GM20431 (cell line): ENCODE data around the gene NEU1.
"Not testable (repeated sequence)": the region's sequence is repeated elsewhere in the genome, so short reads cannot be mapped to it uniquely, and the experiment has no call there.

ENCODE experiments used
- in situ Hi-C: fragments of 300-500 bp; cut with MseI, MboI; formaldehyde crosslinking; loops from one replicate; pipeline ENCODE4 v1.15.0; 2020; ENCODE audit warnings: low sequenced_read_pairs; ENCODE audit not compliant: unreplicated experiment

Gene NEU1

DNA sequence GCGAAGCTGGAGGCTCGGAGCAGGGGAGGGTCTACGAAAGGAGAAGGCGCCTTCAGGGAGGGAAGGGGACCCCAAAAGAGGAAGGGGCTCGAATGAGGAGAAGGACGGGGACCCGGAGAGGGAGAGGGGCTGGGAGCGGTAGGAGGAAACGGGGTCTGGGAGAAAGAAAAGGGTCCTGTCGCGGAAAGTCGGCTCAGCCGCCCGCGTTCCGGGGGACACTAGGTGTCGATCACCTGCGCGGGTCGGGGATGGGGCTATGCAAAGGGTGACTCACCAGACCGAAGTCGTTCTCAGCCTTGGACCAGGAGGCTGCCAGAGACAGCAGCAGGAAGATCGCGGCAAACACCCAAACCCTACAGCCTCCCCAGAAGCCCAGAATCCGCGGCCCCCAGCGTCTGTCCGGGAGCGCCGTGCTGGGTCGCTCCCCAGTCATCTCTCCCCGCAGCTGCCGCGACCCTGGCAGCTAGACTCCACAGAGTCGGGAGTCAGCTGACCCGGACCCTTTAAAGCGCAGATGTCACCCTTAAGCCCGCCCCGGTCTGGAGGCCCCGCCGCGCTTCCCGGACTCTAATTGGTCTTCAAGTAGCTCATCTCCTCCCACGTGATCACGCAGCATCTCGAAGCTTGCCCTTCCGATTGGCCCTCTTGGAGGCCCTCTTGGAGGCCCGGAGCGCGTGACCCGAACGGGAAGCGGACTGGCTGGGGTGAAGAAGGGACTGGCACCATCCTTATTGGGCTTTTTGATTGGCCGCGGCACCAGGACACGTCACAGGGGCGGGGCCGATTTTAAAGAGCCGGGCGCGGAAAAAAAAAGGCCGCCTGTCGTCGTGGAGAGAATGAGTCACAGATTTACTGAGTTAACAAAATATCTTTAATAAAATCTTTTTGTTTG, at the start of gene NEU1:
TSS of gene NEU1 (minus strand) at position 478 of the 892 bp plus-strand sequence. CDS start at position 433, 45 bp downstream.
- in situ Hi-C loops = no loop called here

DNA sequence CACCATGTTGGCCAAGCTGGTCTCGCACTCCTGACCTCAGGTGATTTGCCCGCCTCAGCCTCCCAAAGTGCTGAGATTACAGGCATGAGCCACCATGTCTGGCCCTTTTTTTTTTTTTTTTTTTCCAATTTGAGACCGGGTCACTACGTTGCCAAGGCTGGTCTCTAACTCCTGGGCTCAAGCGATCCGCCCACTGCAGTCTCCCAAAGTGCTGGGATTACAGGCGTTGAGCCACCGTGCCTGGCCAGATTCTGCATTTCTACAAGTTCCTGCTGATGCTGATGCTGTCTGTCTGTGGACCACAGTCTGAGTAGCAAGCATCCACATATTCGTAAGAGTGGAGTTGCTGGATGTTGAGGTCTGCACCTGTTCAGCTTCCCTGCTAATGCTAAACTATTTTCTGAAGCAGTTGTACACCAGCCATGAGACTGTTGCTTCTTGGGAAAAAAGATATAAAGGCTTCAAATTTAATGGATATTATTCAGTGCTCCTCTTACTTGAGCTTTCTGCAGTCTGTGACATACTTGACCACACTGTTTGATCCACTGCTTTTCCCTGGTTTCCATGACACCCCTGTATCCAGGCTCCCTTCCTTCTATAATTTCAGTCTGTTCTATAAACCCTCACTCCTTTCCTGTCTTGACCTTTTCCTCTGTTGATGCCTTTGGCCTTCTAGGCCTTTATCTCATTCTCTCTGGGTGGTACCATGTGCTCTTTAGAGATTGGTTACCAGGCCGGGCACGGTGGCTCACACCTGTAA, 49.4 kb upstream of the NEU1 start:
- in situ Hi-C loops = no loop called here

DNA sequence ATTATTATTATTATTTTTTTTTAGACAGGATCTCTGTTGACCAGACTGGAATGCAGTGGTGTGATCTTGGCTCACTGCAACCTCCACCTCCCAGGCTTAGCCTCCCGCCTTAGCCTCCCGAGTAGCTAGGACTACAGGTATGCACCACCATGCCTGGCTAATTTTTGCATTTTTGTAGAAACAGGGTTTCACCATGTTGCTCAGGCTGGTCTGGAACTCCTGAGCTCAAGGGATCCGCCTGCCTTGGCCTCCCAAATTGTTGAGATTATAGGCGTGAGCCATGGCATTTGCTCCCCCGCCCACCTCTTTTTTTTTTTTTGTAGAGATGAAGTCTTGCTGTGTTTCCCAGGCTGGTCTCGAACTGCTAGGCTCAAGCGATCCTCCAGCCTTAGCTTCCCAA, 46.7 kb upstream of the NEU1 start:
- in situ Hi-C loops = not testable (repeated sequence)

GRCh38 chr6:31908791-31909190, 46.2 kb upstream of the NEU1 start:
- in situ Hi-C loops = no loop called here

GRCh38 chr6:31908255-31908654, 45.6 kb upstream of the NEU1 start:
- in situ Hi-C loops = not testable (repeated sequence)

DNA sequence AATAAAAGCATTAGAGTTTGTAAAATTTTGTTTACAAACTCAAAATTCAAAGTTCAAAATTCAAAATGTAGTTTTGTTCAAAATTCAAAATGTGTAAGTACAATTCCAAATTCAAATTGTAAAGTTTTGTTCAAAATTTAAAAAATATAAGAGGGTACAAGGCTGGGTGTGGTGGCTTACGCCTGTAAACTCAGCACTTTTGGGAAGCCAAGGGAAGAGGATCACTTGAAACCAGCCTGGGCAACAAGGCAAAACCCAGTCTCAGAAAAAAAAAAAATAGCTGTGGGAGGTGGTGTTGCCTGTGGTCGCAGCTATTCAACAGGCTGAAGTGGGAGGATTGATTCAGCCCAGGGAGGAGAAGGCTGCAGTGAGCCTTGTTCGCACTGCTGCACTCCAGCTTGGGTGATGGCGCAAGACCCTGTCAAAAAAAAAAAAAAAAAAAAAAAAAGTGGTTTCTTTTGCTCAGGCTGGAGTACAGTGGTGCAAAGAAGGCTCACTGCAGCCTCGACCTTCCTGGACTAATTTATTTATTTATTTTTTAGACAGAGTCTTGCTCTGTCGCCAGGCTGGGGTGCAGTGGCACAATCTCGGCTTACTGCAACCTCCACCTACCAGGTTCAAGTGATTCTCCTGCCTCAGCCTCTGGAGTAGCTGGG, 44.7 kb upstream of the NEU1 start:
- in situ Hi-C loops = no loop called here

GRCh38 chr6:31906727-31907126, 44.1 kb upstream of the NEU1 start:
- in situ Hi-C loops = not testable (repeated sequence)

DNA sequence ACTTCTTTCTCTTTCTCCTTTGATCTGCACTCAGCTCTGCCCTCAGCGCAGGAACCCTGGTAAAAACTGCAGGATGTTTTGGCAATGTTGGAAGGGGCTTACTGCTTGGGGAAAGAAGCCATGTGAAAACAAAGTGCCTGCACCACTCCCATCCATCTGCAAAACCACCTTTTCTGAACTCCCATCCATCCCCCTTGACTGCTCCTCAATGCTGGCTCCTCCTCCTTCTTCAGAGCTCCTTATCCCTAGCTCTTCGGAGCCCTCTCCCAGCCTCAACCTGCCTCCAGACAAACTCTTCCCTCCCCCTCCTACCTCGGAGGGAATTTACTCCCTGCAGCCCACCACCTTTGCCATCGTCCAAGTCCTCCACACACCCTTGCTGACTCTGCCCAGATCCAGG, 43.5 kb upstream of the NEU1 start:
- in situ Hi-C loops = no loop called here

- in situ Hi-C loops = no loop called here
Observed at GRCh38 chr6:31905041-31905440, 42.4 kb upstream of the NEU1 start.

GRCh38 chr6:31903957-31904356, 41.3 kb upstream of the NEU1 start:
- in situ Hi-C loops = no loop called here

DNA sequence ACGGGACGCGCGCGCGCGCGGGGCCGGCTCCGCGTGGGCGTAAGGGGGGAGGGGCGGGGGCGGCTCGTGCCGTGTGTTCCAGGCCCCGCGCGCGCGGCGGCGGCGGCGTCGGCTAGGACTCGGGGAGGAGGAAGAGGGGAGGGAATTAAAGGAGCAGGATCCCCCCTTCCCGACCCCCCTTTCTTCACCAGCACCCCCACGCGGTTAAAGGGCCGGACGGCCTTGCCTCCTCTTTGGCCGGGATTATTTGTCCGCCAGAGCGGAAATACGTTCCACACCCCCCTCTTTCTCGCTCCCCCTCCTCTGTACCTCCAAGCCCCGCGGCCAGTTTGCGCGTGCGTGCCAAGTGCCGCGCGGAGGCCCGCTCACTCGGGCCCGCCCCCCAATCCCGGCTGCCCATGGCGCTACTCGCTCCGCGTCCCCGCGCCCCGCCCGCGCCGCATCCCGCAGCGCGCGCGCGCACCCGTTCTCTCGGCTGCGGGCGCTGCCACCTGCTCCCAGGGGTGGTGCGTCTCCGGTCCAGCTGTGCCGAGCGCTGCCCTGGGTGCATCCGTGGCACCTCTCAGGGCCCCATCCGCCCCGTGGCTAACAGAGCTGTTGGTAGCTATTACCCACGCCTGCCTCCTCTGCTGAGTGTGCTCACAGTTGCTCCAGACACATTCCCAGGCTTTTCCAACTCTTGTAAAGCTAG, 39.5 kb upstream of the NEU1 start, which contains the start of gene ZBTB12:
TSS of gene ZBTB12 (minus strand) at position 134 of the 691 bp plus-strand sequence. CDS start 781 bp downstream, outside the sequence.
- in situ Hi-C loops = no loop called here

GRCh38 chr6:31901415-31901952, 38.9 kb upstream of the NEU1 start:
- in situ Hi-C loops = no loop called here

DNA sequence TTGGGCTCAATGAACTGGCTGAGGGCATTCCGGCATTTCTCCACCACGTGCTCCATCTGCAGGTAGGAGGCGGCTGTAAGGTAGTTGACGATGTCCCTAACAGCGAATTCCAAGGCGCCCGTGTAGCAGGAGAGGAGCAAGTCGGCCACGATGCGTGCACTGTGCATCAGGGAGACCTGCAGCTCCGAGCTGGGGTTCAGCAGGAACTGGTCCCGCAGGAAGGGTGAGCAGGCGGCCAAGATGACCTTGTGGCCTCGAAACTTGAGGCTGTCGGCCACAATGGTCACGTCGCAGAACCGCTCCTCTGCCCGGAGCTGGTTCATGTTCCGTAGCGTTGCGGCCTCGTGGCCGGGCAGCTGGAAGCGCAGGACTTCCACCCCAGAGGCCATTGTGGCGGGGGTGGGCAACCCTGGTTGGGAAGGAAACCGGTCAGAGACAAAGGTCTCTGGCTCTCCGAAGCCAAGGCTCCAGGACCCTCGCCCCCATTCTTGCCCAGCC, 38.3 kb upstream of the NEU1 start:
- in situ Hi-C loops = no loop called here

- in situ Hi-C loops = no loop called here
Observed at GRCh38 chr6:31899882-31900722, 37.5 kb upstream of the NEU1 start.

DNA sequence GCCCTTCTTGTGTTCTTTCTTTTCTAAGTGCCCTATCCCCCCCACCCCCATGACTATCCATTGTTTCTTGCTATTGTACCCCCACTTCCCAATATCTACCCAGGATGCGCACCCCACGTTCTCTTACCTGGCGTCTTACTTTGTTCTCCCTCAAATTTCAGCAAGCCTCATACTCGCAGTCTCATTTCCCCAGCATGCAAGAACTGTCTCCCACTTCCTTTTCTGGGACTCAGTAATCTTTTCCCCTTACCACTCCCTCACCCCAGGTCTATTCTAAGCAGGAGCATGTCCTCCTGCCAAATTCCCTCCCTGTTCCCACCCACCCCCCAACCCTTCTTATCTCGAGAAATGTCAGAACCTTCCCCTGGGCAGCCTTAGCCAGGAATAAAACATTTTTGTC, 36.6 kb upstream of the NEU1 start:
- in situ Hi-C loops = no loop called here

DNA sequence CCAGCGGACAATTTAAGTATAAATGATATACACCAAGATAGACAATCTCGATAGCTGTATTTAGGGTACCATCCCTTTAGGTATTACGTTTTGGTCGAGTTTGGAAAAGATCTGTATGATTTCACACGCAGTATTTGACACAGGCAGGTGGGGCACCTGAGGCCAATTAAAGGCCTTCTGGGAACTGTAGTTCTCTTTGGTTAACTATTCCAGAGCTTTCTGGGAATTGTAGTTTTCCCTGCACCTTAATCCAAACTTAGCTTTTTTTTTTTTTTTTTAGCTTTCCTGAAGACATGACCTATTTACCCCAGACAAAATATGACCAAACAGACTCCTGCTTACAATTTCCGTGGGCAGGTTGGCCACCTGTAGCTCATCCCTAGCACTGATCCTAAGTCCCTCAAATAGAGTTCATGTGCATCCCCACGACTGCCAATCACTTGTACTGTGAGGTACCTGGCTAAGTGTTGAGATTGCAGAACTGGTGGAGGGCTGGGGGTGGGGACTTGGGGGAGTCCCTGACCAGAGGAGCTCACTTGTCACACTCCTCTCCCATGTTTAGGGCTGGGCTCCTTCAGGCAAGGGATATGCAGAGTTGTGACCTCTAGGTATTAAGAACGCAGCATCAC, 35.9 kb upstream of the NEU1 start:
- in situ Hi-C loops = no loop called here

DNA sequence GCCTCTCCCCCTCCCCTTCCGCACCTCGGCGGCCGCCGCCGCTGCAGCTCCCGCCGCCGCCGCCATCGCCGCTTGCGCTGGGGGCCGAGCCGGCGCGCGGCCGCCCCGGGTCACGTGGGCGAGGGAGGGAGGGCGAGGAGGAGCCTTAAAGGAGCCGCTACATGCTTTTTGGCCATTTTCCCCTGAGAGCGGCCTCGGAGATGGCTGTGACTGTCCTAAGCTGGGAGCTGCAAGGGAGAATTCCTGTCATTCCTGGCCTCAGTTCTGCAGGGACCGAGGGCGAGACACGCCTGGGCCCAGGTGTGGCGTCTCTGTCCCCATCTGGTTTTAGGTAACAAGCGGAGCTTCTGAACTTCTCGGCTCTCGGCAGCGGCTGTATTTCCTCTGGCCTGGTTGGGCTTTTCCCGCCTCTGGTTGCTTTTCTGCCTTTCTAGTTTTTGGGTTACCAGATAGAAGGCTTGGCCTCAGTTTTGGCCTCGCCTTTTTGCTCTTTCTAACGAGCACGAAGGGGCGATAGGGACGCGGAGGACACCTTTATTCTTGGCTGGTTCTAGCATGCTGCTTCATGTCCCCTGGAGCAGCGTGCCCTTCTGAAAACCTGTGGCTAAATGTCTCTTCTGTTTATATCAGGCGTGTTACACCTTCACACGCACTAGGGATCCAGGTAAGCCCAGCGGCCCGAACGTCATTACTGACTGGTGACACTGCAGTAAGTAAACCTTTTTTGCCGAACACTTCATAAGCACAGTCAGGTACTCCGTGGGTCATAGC, 35.2 kb upstream of the NEU1 start, which contains the start of gene EHMT2:
TSS of gene EHMT2 (minus strand) at position 87 of the 771 bp plus-strand sequence. CDS start at position 66, 21 bp downstream.
- in situ Hi-C loops = no loop called here
